K562 (cell line): ENCODE results near the gene ATOH8. TPM values are rescaled to one million over a fixed set of nuclear protein-coding genes. Genes with fewer than 3 reads are reported as not detected.

Experiments
- ATAC-seq: fragments of 200-7000 bp; cut with Tn5 transposase; 3 replicates; pipeline ENCODE4 v1.9.1; 2020; ENCODE audit warnings: moderate library complexity
- BruUV-seq: library from RNA; stranded (reverse); fragments of 400-500 nt; replicated peaks from 2 replicates; lab custom pipeline; 2021; lab: Mats Ljungman, UMichigan
- CTCF ChIA-PET: fragments of 300-600 bp; formaldehyde crosslinking; extraction: SDS; loops from one replicate; lab custom pipeline; 2021; ENCODE audit warnings: low intra/inter-chr PET ratio; lab: Yijun Ruan, JAX
- POLR2A ChIA-PET: fragments of 300-600, 350-650 bp; sonication (Branson Sonifier 250); formaldehyde crosslinking; extraction: SDS; loops from one replicate; lab custom pipeline; 2021; ENCODE audit warnings: antibody characterized with exemption, inconsistent platforms; lab: Yijun Ruan, JAX
- DNase-seq, 4 experiments: peaks; one replicate each; pipeline versions ENCODE4 v3.0.0 to v3.0.0-alpha.2; 2011 to 2018; ENCODE audit warnings: low spot score in 3 of 4, mixed read lengths in 3 of 4; ENCODE audit errors: extremely low read depth in 1 of 4
- FAIRE-seq: peaks from 2 replicates; lab custom pipeline; 2011; peaks lifted over from hg19 to GRCh38; lab: Jason Lieb, UNC
- H2AFZ ChIP-seq: 2 replicates; pipeline ENCODE4 v1.6.0; 2011; ENCODE audit warnings: low read depth, low read length, control low read depth, inconsistent platforms
- H3K27ac ChIP-seq: fragments of 200-600 bp; 3 replicates; pipeline ENCODE4 v1.8.0; 2011; ENCODE audit warnings: low read depth, mild to moderate bottlenecking, control low read depth, inconsistent platforms, low read length, moderate library complexity, mixed read lengths; ENCODE audit errors: extremely low read depth
- H3K27me3 ChIP-seq, 2 experiments: fragments of 300-600 bp in 1 of 2; 2 replicates in 1 of 2; 3 replicates in 1 of 2; pipeline versions ENCODE4 v1.6.0 to v1.8.0; 2011; ENCODE audit warnings: inconsistent platforms in 2 of 2, low read length in 2 of 2, mild to moderate bottlenecking in 1 of 2, mixed read lengths in 1 of 2, moderate library complexity in 1 of 2; ENCODE audit not compliant: control insufficient read depth in 2 of 2, insufficient read depth in 2 of 2
- H3K36me3 ChIP-seq: fragments of 300-600 bp; 3 replicates; pipeline ENCODE4 v1.8.0; 2011; ENCODE audit warnings: mild to moderate bottlenecking, low read length, inconsistent platforms; ENCODE audit not compliant: control insufficient read depth, insufficient read depth
- H3K4me1 ChIP-seq, 2 experiments: fragments of 200-600 bp in 1 of 2; replicated peaks in 1 of 2; 2 replicates in 1 of 2; 3 replicates in 1 of 2; pipeline versions ENCODE4 v1.5.1 to v1.8.0; 2011; ENCODE audit warnings: inconsistent platforms in 2 of 2, low read length in 2 of 2, mild to moderate bottlenecking in 1 of 2, mixed read lengths in 1 of 2, moderate library complexity in 1 of 2; ENCODE audit not compliant: control insufficient read depth in 2 of 2, insufficient read depth in 2 of 2
- H3K4me2 ChIP-seq: 2 replicates; pipeline ENCODE4 v1.6.1; 2011; ENCODE audit warnings: low read length, control low read depth, inconsistent platforms, mixed read lengths; ENCODE audit not compliant: insufficient read depth
- H3K4me3 ChIP-seq: fragments of 200-600 bp; sonication (generic), shearing (Covaris generic); 2 replicates; pipeline ENCODE4 v1.5.1; 2016; ENCODE audit warnings: control low read depth, inconsistent platforms
- H3K79me2 ChIP-seq: fragments of 200-600 bp; 3 replicates; pipeline ENCODE4 v1.8.0; 2011; ENCODE audit warnings: low read length, inconsistent platforms; ENCODE audit not compliant: control insufficient read depth, insufficient read depth
- H3K9ac ChIP-seq, 2 experiments: 2 replicates each; pipeline versions ENCODE4 v1.6.0 to v1.6.1; 2011; ENCODE audit warnings: low read depth in 2 of 2, low read length in 2 of 2, control low read depth in 1 of 2, inconsistent platforms in 1 of 2, mild to moderate bottlenecking in 1 of 2, mixed read lengths in 1 of 2; ENCODE audit not compliant: insufficient read depth in 1 of 2
- H3K9me1 ChIP-seq: one replicate; pipeline ENCODE4 v1.6.0; 2011; ENCODE audit warnings: inconsistent platforms, mild to moderate bottlenecking, low read length, moderate library complexity; ENCODE audit not compliant: control insufficient read depth, insufficient read depth
- H3K9me3 ChIP-seq: replicated peaks from 2 replicates; pipeline ENCODE4 v1.5.1; 2011; ENCODE audit warnings: low read depth, low read length, inconsistent platforms; ENCODE audit not compliant: control insufficient read depth, insufficient read depth
- H4K20me1 ChIP-seq: replicated peaks from 2 replicates; pipeline ENCODE4 v1.6.1; 2011; ENCODE audit warnings: low read length, inconsistent platforms, mixed read lengths; ENCODE audit not compliant: control insufficient read depth, insufficient read depth
- ATF1 ChIP-seq, 2 experiments: fragments of 450-650 bp in 1 of 2; IDR thresholded peaks; 2 replicates each; pipeline ENCODE4 v1.6.1; 2016; ENCODE audit warnings: missing compliant biosample characterization in 1 of 2, missing genetic modification characterization in 1 of 2
- BHLHE40 ChIP-seq: IDR thresholded peaks from 2 replicates; pipeline ENCODE4 v1.6.1; 2011; ENCODE audit warnings: low read length, improper control_type of control experiment
- C11orf30 ChIP-seq: fragments of 450-650 bp; IDR thresholded peaks from 2 replicates; pipeline ENCODE4 v1.6.1; 2016; ENCODE audit warnings: low read depth, mild to moderate bottlenecking
- CBX3 ChIP-seq, 2 experiments: IDR thresholded peaks; 1 replicate in 1 of 2; 2 replicates in 1 of 2; pipeline ENCODE4 v1.6.1; 2012; ENCODE audit warnings: inconsistent platforms in 2 of 2, low read length in 2 of 2, borderline replicate concordance in 1 of 2, control low read depth in 1 of 2
- HDAC2 ChIP-seq: fragments of 450-650 bp; IDR thresholded peaks from 2 replicates; pipeline ENCODE4 v1.6.1; 2016; ENCODE audit warnings: mild to moderate bottlenecking
- HLTF ChIP-seq: fragments of 450-650 bp; IDR thresholded peaks from 2 replicates; pipeline ENCODE4 v1.6.1; 2016
- HNRNPH1 ChIP-seq: fragments of 200-400 bp; formaldehyde crosslinking; optimal IDR thresholded peaks from 2 replicates; pipeline ENCODE3; 2017; ENCODE audit warnings: low read depth, mild to moderate bottlenecking, low read length, moderate library complexity
- HNRNPK ChIP-seq: fragments of 200-400 bp; formaldehyde crosslinking; IDR thresholded peaks from one replicate; pipeline ENCODE4 v1.6.1; 2018; ENCODE audit warnings: mild to moderate bottlenecking, low read depth, low read length; ENCODE audit not compliant: poor library complexity, severe bottlenecking
- ILF3 ChIP-seq: fragments of 450-650 bp; IDR thresholded peaks from 2 replicates; pipeline ENCODE4 v1.6.1; 2018; ENCODE audit warnings: antibody characterized with exemption, mild to moderate bottlenecking, moderate library complexity, borderline replicate concordance
- JUN ChIP-seq, 2 experiments: sonication (generic) in 1 of 2; formaldehyde crosslinking in 1 of 2; IDR thresholded peaks; 2 replicates each; pipeline versions ENCODE4 v1.6.1 to v1.8.0; 2012 to 2022; ENCODE audit warnings: borderline replicate concordance in 2 of 2, mild to moderate bottlenecking in 2 of 2, improper control_type of control experiment in 1 of 2, low read depth in 1 of 2, low read length in 1 of 2, missing genetic modification reagents in 1 of 2
- KDM4B ChIP-seq, 2 experiments: fragments of 450-650 bp in 1 of 2; sonication (generic) in 1 of 2; IDR thresholded peaks; 2 replicates each; pipeline ENCODE4 v1.6.1; 2016 to 2017; ENCODE audit warnings: borderline replicate concordance in 2 of 2, antibody characterized with exemption in 1 of 2, low read depth in 1 of 2, mild to moderate bottlenecking in 1 of 2
- LARP7 ChIP-seq: fragments of 450-650 bp; IDR thresholded peaks from 2 replicates; pipeline ENCODE4 v1.6.1; 2016
- NCOA1 ChIP-seq: fragments of 450-650 bp; IDR thresholded peaks from 2 replicates; pipeline ENCODE4 v1.6.1; 2016; ENCODE audit warnings: low read depth
- NCOA4 ChIP-seq: fragments of 450-650 bp; IDR thresholded peaks from 2 replicates; pipeline ENCODE4 v1.6.1; 2018; ENCODE audit warnings: mild to moderate bottlenecking; ENCODE audit not compliant: partially characterized antibody
- SOX6 ChIP-seq: fragments of 450-650 bp; IDR thresholded peaks from 2 replicates; pipeline ENCODE4 v1.6.1; 2014; ENCODE audit warnings: mild to moderate bottlenecking
- ZNF165 ChIP-seq: fragments of 250-450 bp; sonication (Bioruptor Pico); IDR thresholded peaks from 2 replicates; pipeline ENCODE4 v1.4.0; 2020; ENCODE audit warnings: borderline replicate concordance
- ZNF280A ChIP-seq: fragments of 450-650 bp; IDR thresholded peaks from 2 replicates; pipeline ENCODE4 v1.6.1; 2018; ENCODE audit warnings: mild to moderate bottlenecking, low read depth; ENCODE audit not compliant: partially characterized antibody
- ZNF696 ChIP-seq: fragments of 250-450 bp; sonication (Bioruptor Pico); conservative IDR thresholded peaks from 2 replicates; pipeline ENCODE4 v1.4.0; 2020; ENCODE audit warnings: mild to moderate bottlenecking, moderate library complexity
- WGBS: fragments of 100-300 bp; shearing (Covaris generic); methylation state at CpG from one replicate; pipeline ENCODE4 v1.1.6; 2016; ENCODE audit warnings: low coverage, mixed read lengths; ENCODE audit not compliant: insufficient coverage; ENCODE audit errors: missing lambda C conversion rate; 5-methylcytosine and 5-hydroxymethylcytosine counted together
- in situ Hi-C: fragments of 300-500 bp; cut with MboI; formaldehyde crosslinking; loops from 4 replicates; pipeline ENCODE4 v1.15.0; 2018; ENCODE audit warnings: inconsistent platforms, mixed read lengths
- intact Hi-C: fragments of 100-400 bp; cut with micrococcal nuclease; formaldehyde crosslinking; loops from 2 replicates; pipeline ENCODE4 v1.14.2; 2022
- polyA plus RNA-seq, 8 experiments: library from polyadenylated mRNA; depleted of rRNA in 4 of 8; stranded (reverse) in 5 of 8; unstranded in 3 of 8; fragments of >200 nt; fragmentation: Nextera tagmentation in 2 of 8; fragmentation: Illumina TruSeq in 1 of 8; extraction: Ambion mirVana in 2 of 8; extraction: Trizol in 1 of 8; gene quantifications; 2 replicates each; pipeline versions ENCODE4 v1.2.1 to v1.2.3, GENCODE V29; 2011 to 2014; ENCODE audit warnings: inconsistent platforms in 1 of 8, missing spikeins in 1 of 8
- total RNA-seq, 7 experiments: library from RNA; depleted of rRNA in 6 of 7; stranded (reverse); fragments of >200 nt in 6 of 7; fragmentation: Illumina TruSeq in 2 of 7; extraction: Trizol in 2 of 7; gene quantifications; 2 replicates each; pipeline versions ENCODE4 v1.2.1 to v1.2.3, GENCODE V29; 2011 to 2021; ENCODE audit warnings: low replicate concordance in 1 of 7

Gene ATOH8
- total and polyA plus RNA-seq, 9 of the 15 experiments (the other 6 are each of a cell fraction or from before 2014, with no cell fraction given) = not detected

DNA sequence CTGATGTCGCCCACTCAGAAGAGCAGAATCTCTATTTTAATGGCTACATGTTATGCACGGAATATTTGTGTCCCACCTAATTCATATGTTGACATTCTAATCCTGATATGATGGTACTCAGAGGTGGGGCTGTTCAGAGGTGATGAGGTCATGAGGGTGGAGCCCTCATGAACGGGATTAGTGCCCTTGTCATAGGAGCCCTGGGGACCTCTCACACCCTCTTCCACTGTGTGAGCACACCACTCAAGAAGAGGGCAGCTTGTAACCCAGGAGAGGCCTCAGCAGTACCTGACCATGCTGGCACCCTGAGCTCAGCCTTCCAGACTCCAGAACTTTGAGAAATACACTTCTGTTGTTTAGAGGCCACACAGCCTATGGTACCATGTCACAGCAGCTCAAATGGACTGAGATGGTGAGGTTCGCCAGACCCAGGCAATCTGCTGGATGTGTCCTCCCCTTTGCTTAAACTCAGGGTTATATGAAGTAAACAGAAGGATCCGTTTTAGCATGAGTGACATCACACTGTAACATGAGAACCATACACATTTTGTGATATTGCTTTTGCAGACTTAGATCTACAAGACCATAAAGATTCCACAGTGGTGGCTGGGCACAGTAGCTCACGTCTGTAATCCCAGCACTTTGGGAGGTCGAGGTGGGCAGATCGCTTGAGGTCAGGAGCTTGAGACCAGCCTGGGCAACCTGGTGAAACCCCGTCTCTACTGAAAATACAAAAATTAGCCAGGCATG is 48.7 kb downstream of the ATOH8 start (continued):
- no peak for TF ChIP-seq KDM4B (IDR thresholded peaks at IDR 0.05; ENCODE audit: borderline replicate concordance in 2 of 2, low read depth in 1 of 2)
- TF ChIP-seq LARP7 = no peak
- TF ChIP-seq NCOA1 = no peak
- TF ChIP-seq ATF1 (CRISPR knock-in tag; IDR thresholded peaks at IDR 0.05) = no peak
- TF ChIP-seq ATF1 (tag; IDR thresholded peaks at IDR 0.05) = no peak
- no peak for TF ChIP-seq ZNF280A

GRCh38 chr2:85803704-85804425 is 50.1 kb downstream of the ATOH8 start:
- CTCF ChIA-PET = interaction anchor here (0.6 to 0.8 kb wide), 2 partner anchors 75 to 187 kb away, joined by 3 to 4 read pairs; no protein-coding TSS in a partner anchor
- H4K20me1 ChIP-seq = peaks cover 4% of the 10 kb centered on the region; the same call in 1 of the 2 replicates
- intact Hi-C loops (loop anchor here (2.0 kb wide), 1 partner anchor 75 kb away; no protein-coding TSS in a partner anchor), in situ Hi-C loops (no loop called here)
- 0% methylated on average over 10 of the region's 10 CpGs for WGBS
- H3K9me3 ChIP-seq = 0 out of 2 replicates have a peak, but pooled peaks cover 2% of the 10 kb centered on the region
- no peak overlapping the region for H2AFZ ChIP-seq
- no peak overlapping the region for H3K4me2 ChIP-seq
- H3K79me2 ChIP-seq = no peaks in the 10 kb centered on the region
- no peaks in the 10 kb centered on the region for H3K36me3 ChIP-seq
- BruUV-seq = no TSS peak
- no peak overlapping the region for H3K9ac ChIP-seq
- H3K4me1 ChIP-seq = no peaks in the 10 kb centered on the region
- peaks cover 0 to 13% of the 10 kb centered on the region in 2 experiments; a peak in 3 of 5 replicates for H3K27me3 ChIP-seq
- H3K27ac ChIP-seq = no peak overlapping the region
- H3K9me1 ChIP-seq = no peaks in the 10 kb centered on the region
- TF ChIP-seq JUN (IDR thresholded peaks at IDR 0.05; ENCODE audit: borderline replicate concordance, low read depth, low read length) = no peak
- TF ChIP-seq JUN (CRISPR knock-in tag; IDR thresholded peaks at IDR 0.05; ENCODE audit: borderline replicate concordance) = no peak
- TF ChIP-seq ILF3 = no peak
- TF ChIP-seq SOX6 = no peak
- no peak for TF ChIP-seq CBX3 (IDR thresholded peaks at IDR 0.05; ENCODE audit: borderline replicate concordance in 1 of 2, low read length in 2 of 2)
- no peak for TF ChIP-seq HNRNPH1
- TF ChIP-seq HNRNPK = no peak
- no peak for TF ChIP-seq ZNF696 (CRISPR knock-in tag)
- TF ChIP-seq BHLHE40 = no peak
- TF ChIP-seq C11orf30 = no peak
- TF ChIP-seq ZNF165 (CRISPR knock-in tag) = no peak
- no peak for TF ChIP-seq HLTF
- no peak for TF ChIP-seq NCOA4
- no peak for TF ChIP-seq HDAC2
- TF ChIP-seq, all 486 proteins: peak for 0
- FAIRE-seq (no peak), DNase-seq (no peak), ATAC-seq (no peak)
- no peak overlapping the region for H3K4me3 ChIP-seq
- POLR2A ChIA-PET = interaction anchor here (0.6 to 1.0 kb wide), 2 partner anchors 10 to 188 kb away, joined by 3 read pairs; no protein-coding TSS in a partner anchor
